Suprapubic skin (tissue), 4 donors: ENCODE measurements around the gene ATAD3C. TPM values are rescaled to one million over a fixed set of nuclear protein-coding genes. Genes with fewer than 3 reads are reported as not detected.

Experiments used
- DNase-seq, 2 donors: peaks; one replicate each; pipeline ENCODE4 v3.0.0-alpha.2; 2019; ENCODE audit warnings: low spot score in 2 of 2
- H3K27ac ChIP-seq: fragments of 200-600 bp; sonication (generic); one replicate; pipeline ENCODE4 v1.5.1; 2019
- H3K27me3 ChIP-seq: fragments of 200-600 bp; sonication (generic); one replicate; pipeline ENCODE4 v1.5.1; 2019
- H3K36me3 ChIP-seq: fragments of 200-600 bp; sonication (generic); one replicate; pipeline ENCODE4 v1.5.1; 2019
- H3K4me1 ChIP-seq: fragments of 200-600 bp; sonication (generic); one replicate; pipeline ENCODE4 v1.5.1; 2019
- H3K4me3 ChIP-seq: fragments of 200-600 bp; sonication (generic); one replicate; pipeline ENCODE4 v1.5.1; 2019; ENCODE audit warnings: mild to moderate bottlenecking
- H3K9me3 ChIP-seq: fragments of 200-600 bp; sonication (generic); one replicate; pipeline ENCODE4 v1.5.1; 2019
- CTCF ChIP-seq, 2 donors: fragments of 200-600 bp in 1 of 2; fragments of 450-650 bp in 1 of 2; sonication (generic) in 1 of 2; IDR thresholded peaks; one replicate each; pipeline ENCODE4 v1.5.1; 2016 to 2019; ENCODE audit warnings: antibody characterized with exemption in 2 of 2, mild to moderate bottlenecking in 1 of 2, moderate library complexity in 1 of 2
- EP300 ChIP-seq: sonication (generic); formaldehyde crosslinking; IDR thresholded peaks from one replicate; pipeline ENCODE4 v1.6.1; 2017; ENCODE audit warnings: antibody characterized with exemption
- POLR2A ChIP-seq, 2 donors: fragments of 450-650 bp; IDR thresholded peaks; one replicate each; pipeline ENCODE4 v1.6.1; 2017; ENCODE audit warnings: antibody characterized with exemption in 2 of 2, mild to moderate bottlenecking in 2 of 2, moderate library complexity in 2 of 2
- POLR2AphosphoS5 ChIP-seq, 3 donors: sonication (generic); formaldehyde crosslinking; IDR thresholded peaks; one replicate each; pipeline ENCODE4 v1.6.1; 2017; ENCODE audit warnings: antibody characterized with exemption in 3 of 3
- WGBS: methylation state at CpG from one replicate; pipeline ENCODE4 v1.1.5; 2018; 5-methylcytosine and 5-hydroxymethylcytosine counted together
- total RNA-seq, 4 donors: library from RNA; depleted of rRNA; stranded (reverse); fragments of >200 nt; gene quantifications; one replicate each; pipeline ENCODE4 v1.1.0, GENCODE V29; 2016

ATAD3C gene
- total RNA-seq, 4 donors from 2014 or later: 0.32 to 4.2 (median 1.2) TPM

- peaks cover 3% of the 10 kb centered on the region for H3K27me3 ChIP-seq
- no peaks in the 10 kb centered on the region for H3K36me3 ChIP-seq
- DNase-seq: no peak
- no peak within 1 kb of the TSS for H3K27ac ChIP-seq
- 73% methylated on average over 5 of the region's 18 CpGs for WGBS
- H3K4me3 ChIP-seq: peak within 1 kb of the TSS; percentile 54
- TF ChIP-seq POLR2AphosphoS5 (IDR thresholded peaks at IDR 0.05): no peak
- H3K9me3 ChIP-seq: no peaks in the 10 kb centered on the region
- peaks cover 46% of the 10 kb centered on the region for H3K4me1 ChIP-seq
Measured at GRCh38 chr1:1421147-1421906, 28.2 kb upstream of the ATAD3C start, which contains the start of gene ANKRD65. TSS of gene ANKRD65 (minus strand) at chr1:1421276. CDS start at chr1:1421005, 271 bp downstream.

GRCh38 chr1:1421907-1422464 is 27.5 kb upstream of the ATAD3C start:
- Histone ChIP-seq H3K4me3 (no peak overlapping the region), H3K36me3 (no peaks in the 10 kb centered on the region), H3K27ac (no peak overlapping the region), H3K27me3 (peaks cover 8% of the 10 kb centered on the region), H3K4me1 (peaks cover 50% of the 10 kb centered on the region), H3K9me3 (no peaks in the 10 kb centered on the region)
- TF ChIP-seq POLR2AphosphoS5 (IDR thresholded peaks at IDR 0.05) (no peak), CTCF (IDR thresholded peaks at IDR 0.05) (no peak), POLR2A (IDR thresholded peaks at IDR 0.05) (no peak), EP300 (no peak)
- DNase-seq: no peak
- 74% methylated on average over 7 of the region's 7 CpGs for WGBS

- no peak for DNase-seq
- H3K9me3 ChIP-seq: no peaks in the 10 kb centered on the region
- H3K36me3 ChIP-seq: no peaks in the 10 kb centered on the region
- WGBS: 69% methylated on average over 17 of the region's 29 CpGs
- H3K27me3 ChIP-seq: peaks cover 14% of the 10 kb centered on the region
- H3K27ac ChIP-seq: no peak overlapping the region
- peaks cover 55% of the 10 kb centered on the region for H3K4me1 ChIP-seq
- TF ChIP-seq POLR2A (IDR thresholded peaks at IDR 0.05) (no peak), EP300 (no peak), CTCF (IDR thresholded peaks at IDR 0.05) (no peak), POLR2AphosphoS5 (IDR thresholded peaks at IDR 0.05) (no peak)
- H3K4me3 ChIP-seq: no peak overlapping the region
Measured at GRCh38 chr1:1422465-1423244, 26.8 kb upstream of the ATAD3C start.

GRCh38 chr1:1423245-1423597 is 26.3 kb upstream of the ATAD3C start:
- Histone ChIP-seq H3K4me3 (no peak overlapping the region), H3K9me3 (no peaks in the 10 kb centered on the region), H3K4me1 (peaks cover 53% of the 10 kb centered on the region), H3K27me3 (peaks cover 14% of the 10 kb centered on the region), H3K27ac (no peak overlapping the region), H3K36me3 (no peaks in the 10 kb centered on the region)
- TF ChIP-seq EP300 (no peak), CTCF (IDR thresholded peaks at IDR 0.05) (no peak), POLR2A (IDR thresholded peaks at IDR 0.05) (no peak), POLR2AphosphoS5 (IDR thresholded peaks at IDR 0.05) (no peak)
- 77% methylated on average over 7 of the region's 7 CpGs for WGBS
- DNase-seq: no peak

GRCh38 chr1:1424707-1425106 is 24.8 kb upstream of the ATAD3C start:
- H3K36me3 ChIP-seq: no peaks in the 10 kb centered on the region
- no peak for DNase-seq
- no peaks in the 10 kb centered on the region for H3K9me3 ChIP-seq
- H3K4me3 ChIP-seq: no peak overlapping the region
- H3K4me1 ChIP-seq: peaks cover 42% of the 10 kb centered on the region
- WGBS: 79% methylated on average over 15 of the region's 15 CpGs
- peaks cover 14% of the 10 kb centered on the region for H3K27me3 ChIP-seq
- H3K27ac ChIP-seq: no peak overlapping the region
- TF ChIP-seq EP300 (no peak), POLR2A (IDR thresholded peaks at IDR 0.05) (no peak), CTCF (IDR thresholded peaks at IDR 0.05) (no peak), POLR2AphosphoS5 (IDR thresholded peaks at IDR 0.05) (no peak)
